CD4-positive, alpha-beta T cell treated with Interleukin-4 for 1 hour (primary cell): Measurements from ENCODE around the gene IMMP2L.
A peak's percentile ranks its signal among the peaks of the same experiment; 100 is the strongest.
"Not testable (repeated sequence)": the region's sequence is repeated elsewhere in the genome, so short reads cannot be mapped to it uniquely, and the experiment has no call there.

Source experiments
- DNase-seq, 2 donors: peaks; one replicate each; pipeline ENCODE4 v3.0.0-alpha.2; 2020 to 2022

IMMP2L gene

DNA sequence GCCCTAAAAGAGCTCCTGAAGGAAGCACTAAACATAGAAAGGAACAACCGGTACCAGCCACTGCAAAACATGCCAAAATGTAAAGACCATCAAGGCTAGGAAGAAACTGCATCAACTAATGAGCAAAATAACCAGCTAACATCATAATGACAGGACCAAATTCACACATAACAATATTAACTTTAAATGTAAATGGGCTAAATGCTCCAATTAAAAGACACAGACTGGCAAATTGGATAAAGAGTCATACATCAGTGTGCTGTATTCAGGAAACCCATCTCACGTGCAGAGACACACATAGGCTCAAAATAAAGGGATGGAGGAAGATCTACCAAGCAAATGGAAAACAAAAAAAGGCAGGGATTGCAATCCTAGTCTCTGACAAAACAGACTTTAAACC lies 60.5 kb downstream of the IMMP2L start:
- not testable (repeated sequence) for DNase-seq

DNA sequence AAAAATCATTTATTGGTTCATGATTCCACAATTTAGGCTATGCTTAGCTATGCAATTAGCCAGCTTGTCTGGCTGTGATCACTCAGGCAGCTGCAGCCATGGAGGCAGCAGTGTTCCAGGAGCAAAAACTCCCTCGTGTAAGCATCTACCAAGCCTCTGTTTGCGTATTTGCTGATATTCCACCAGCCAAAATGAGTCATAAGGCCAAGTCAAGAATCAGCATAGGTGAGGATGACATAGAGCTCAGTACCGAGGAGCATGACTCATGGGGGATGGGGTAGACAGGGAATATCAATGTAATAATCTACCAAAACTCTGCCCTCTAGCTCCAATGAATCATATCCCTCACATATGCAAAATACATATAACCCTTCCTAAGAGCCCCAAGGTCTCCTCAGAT lies 63.3 kb downstream of the IMMP2L start:
- DNase-seq, result no peak

DNA sequence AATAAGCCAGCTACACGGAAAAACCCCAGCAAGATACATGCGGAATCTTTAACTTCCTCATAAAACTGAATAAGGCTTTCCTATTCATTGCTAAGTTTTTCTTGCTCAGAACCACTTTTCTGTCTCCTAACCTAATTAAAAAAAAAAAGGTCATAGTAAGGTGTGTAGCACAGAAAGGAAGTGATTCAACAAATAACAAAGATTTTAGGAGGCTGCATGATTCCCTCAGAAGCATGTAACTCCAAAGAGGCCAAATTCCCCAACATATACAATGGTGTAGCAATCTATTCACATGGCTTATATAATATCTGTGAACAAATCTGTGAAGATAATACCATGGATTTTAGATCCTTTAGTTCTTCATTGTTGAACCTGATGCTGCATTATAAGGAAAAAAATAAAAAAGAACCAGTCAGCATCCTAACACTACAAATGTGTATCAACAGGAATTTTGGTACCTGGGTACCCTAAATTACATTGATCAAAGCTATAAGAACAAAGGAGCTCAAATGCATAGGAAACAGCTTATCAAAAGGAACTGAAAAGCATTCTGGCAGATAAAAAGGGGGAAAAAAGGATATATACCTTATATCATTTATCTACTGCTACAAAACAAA lies 63.8 kb downstream of the IMMP2L start:
- DNase-seq, result no peak

DNA sequence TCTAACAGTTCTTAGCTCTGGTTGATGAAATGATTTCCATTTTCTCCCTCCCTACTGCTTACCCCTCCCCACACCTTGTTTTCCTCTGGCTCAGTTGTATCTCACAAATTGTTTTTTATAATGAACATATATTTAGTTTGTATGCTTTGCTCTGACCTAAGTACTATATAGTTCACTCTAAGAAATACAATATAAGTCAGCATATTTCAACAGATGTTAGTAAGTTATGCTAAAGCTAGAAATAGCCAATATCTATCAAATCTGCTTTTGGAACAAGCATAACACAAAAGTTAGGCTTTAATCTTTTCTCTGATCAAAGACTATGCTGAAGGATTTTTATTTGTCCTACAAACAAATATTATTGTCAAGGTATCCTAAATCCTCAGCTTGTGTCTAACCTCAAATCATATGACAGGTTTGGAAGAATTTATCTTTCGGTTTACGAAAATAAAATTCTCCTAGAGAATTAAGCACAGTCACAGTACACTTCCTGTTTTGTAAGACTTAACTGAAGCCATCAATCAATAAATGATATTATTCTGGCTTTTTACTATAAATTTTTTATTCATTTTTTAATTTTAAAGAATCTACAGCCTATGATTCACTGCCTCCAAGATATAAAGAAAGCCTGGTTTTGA lies 67.0 kb downstream of the IMMP2L start:
- DNase-seq, result no peak

DNA sequence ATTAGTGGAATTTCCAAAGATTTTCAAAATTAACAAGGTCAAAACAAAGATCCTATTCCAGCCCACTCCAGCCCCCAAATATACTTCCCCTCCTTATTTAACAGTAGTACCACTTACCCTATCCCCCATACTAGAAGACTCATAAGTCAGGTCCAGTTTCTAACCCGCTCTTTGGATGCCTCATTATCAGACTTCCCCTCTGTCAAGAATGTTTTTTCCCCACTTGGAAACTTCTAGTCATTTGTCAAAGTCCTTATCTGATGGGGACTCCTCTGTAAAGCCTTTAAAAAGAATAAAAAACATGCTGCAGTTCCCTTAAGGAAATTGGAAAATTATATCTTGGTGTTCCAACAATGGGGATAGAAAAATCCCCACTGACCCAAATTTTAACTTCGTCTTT lies 70.1 kb downstream of the IMMP2L start:
- DNase-seq, result no peak

DNA sequence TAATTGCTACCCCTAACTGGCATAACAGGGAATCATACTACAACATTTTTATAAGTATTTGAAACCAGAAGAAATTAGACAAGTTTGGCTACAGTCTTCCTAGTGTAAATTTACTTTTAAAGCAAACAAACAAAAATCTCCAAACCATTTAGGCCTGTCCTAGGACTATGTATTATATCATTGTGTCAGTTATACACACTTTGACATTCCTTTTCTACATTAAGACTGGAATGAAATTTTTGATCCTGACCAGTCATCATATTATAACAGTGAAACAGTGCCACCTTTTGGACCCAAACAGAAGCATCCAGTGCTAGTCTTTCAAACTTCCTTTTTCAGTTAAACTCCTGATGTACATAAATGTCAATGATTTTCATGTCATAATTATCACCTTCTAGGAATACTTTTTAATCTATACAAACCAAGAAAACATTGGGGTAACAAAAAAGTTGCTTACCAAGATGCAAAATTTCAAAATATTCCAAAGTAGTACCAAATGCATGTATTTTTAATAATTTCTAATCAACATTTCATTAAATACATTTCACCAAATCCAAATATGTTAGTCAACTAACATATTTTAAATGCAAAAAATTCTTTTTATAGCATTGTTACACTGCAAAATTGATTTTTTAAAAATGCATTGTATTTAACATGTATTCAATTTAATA lies 75.7 kb downstream of the IMMP2L start:
- peak in 1 of 2 donors; percentile 37 for DNase-seq

DNA sequence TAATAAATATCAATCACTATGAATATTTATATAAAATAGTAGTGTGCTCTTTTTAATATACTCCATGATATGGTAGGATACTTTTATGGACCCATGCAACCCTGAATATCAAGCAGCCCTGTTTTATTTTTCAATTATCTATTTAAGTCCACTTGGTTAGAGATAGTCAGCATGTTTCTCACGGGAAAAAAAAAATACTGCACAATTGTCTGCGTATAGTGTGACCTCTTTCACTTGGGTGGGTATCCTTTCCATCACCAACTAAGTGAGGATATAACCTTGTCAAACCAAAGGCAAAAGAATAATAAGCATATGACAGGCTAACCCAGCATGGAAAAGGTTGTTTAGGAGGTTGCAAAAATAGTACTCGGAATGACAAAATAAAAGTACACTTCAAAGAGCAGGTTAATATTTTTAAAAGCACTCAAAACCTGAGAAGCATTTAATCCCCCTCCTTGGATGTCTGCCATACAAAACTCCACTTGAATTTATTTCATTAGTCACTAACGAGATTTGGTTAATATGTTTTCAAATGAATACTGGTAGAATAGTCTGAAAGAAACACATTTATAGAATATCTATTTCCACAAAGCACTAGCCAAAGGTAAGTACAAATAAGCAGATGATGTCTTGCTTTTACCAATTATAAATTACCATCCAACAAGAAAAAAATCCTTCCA lies 76.5 kb downstream of the IMMP2L start:
- DNase-seq, result no peak

DNA sequence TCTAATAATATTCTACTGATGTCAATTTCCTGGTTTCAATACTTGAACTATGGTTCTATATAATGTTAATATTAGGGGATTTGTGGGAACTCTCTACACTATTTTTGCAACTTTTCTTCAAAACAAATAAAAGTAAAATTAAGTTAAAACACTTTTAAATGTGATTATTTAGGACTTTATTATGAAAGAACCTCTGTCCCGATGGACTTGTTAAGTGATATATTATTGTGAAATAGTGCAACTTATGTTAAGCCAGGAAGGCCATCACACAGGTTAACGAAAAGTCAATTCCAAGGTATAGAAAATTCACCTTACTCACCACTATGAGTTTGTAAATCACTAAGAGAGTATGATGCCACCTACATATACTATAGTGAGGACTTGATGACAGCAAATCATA lies 79.2 kb downstream of the IMMP2L start:
- no peak for DNase-seq

DNA sequence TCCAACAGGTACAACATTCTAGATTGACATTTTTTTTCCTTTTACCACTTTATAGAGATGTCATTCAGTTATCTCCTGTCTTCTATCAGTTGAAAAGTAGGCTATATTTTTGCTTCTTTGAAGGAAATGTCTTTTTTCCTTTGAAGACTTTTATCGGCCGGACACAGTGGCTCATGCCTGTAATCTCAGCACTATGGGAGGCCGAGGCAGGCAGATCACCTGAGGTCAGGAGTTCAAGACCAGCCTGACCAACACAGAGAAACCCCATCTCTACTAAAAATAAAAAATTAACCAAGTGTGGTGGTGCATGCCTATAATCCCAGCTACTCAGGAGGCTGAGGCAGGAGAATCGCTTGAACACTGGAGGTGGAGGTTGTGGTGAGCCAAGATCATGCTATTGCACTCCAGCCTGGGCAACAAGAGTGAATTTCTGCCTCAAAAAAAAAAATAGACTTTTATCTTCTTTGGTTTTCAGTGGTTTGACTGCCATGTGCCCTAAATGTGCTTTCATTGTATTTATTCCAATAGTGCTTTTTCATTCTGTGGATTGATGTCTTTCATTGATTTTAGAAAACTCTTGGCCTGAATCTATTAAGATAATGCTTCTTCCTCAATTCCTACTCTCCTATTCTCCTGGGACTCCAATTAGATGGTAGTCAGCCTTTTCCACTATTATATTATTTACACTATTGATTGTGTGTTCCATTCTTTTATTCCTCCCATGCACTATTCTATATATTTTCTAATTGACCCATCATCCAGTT lies 84.6 kb downstream of the IMMP2L start:
- DNase-seq, result no peak

DNA sequence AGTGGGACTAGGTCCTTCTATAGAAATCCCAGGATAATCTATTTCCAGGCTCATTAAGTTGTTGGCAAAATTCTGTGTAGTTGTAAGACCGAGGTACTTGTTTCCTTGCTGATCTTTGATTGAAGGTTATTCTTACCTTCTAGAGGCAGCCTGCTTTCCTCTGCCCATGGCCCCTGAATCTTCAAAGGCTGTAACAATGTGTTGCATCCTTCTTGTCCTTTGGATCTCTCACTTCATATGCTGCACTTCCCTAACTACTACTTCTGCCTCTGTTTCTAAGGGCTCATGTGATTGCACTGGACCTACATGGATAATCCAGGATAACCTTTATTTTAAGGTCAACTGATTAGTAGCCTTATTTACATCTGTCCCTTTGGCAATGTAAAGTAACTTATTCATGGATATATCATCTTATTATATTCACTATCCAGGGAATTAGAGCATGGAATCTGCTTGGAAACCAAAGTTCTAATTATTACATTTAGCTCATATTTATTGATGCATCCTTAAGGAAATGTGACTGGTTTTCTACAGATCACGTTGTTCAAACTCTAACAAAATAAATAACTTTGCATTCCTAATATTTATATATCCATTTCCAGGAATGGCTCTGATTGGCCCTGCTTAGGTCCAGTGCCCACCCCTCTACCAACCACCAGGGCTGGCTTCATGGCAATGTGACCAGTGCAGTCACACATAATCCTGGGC lies 85.6 kb downstream of the IMMP2L start:
- DNase-seq, result no peak

DNA sequence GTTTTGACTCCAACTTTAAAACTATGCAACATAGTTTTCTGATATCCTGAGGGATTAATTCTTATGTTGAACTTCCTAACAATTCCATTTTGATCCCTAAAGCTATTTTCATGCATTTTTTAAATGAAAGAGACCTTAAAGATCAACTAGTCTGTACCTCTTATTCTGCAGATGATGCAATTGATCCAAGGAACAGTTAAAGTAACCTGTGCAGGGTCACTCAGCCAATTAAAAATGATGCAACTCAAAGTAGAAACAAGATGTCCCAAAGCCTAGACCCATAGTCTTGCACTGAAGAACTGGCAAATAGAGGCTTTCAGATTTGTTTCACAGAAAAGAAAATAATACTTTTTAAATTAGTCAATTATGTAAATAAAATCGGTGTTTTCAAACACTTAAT lies 86.3 kb downstream of the IMMP2L start:
- no peak for DNase-seq

DNA sequence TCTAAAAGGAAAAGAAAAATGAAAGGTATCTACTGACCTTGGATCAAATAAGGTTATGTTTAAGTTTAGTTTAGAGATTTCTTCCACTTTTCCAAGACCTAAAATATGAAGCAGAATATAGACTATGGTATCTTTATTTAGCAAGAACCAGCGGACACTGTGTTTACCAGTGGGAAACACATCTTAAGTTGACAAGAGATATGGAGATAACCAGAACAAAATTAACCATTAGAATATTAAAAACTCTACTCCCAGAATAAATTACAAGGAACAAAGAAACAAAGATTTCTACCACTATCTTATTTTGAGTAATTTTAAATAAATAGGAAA lies 86.9 kb downstream of the IMMP2L start:
- no peak for DNase-seq

DNA sequence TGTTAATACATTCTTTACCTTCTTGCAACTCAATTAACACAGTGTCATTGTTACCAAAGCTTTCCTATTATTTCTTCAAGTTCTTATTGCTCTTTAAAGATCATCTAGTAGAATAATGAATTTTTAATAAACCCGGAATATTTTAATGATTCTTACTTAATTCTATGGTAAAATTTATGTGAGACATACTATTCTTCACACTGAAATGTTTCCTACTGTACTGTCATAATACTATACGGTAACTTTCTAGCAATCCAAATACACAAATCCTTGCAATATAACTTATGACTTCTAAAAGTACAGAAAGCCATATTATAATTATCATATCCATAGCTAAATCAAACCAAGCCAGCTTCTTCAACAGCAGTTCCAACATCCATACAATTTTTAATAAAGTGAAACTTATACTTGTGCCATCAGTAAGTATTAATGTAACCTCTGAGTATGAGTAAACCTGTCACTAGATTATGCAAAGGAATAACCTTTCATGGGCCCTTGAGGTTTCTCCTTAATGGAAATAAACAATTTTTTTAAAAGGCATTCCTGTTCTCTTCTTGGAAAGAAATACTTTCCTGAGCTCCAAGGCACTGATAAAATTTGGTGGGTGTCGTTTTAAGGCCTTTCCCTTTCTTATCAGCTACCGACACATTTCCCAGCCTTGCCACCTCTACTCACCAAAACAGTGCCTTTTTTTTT lies 87.4 kb downstream of the IMMP2L start:
- DNase-seq, result no peak

DNA sequence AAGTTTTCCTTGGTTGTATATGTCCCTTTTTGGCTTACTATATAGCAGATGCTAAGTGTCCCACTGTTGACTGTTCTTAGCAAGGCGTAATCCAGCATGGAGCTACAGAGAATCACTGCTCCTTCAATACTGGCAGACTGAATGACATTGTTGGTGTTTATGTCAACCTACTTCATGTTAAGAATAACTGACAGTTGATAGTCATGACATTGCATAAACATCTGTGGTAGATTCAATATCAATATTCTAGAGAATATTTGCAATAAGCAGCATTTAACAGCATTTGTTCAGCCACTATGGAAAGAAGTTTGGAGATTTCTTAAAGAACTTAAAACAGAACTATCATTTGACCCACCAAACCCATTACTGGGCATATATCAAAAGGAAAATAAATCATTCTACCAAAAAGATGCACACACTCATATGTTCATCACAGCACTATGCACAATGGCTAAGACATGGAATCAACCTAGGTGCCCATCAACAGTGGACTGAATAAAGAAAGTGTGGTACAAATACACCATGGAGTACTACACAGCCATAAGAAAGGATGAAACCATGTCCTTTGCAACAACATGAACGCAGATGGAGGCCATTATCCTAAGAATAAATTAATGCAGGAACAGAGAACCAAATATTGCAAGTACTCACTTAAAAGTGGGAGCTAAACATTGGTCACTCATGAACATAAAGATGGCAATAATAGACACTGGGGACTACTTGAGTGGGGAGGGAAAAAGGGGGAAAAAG lies 88.7 kb downstream of the IMMP2L start:
- DNase-seq, result no peak

DNA sequence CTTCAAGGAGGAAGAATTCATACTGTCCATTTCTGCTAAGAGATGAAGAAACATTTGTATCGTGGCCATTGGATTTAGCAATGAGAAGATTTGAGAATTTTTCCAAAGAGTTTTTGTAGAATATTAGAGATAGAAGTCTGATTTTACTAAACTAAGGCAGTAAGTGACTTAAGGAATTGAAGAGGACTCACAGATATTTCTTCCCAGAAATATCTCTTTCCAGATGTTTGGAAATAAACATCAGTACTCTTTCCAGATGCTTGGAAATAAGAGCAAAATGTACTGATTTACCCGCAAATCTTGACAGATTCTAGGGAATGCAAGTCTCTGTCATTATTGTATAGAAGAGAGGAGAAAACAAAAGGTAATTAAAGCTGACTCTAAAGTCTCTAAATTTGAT lies 91.3 kb downstream of the IMMP2L start:
- no peak for DNase-seq

DNA sequence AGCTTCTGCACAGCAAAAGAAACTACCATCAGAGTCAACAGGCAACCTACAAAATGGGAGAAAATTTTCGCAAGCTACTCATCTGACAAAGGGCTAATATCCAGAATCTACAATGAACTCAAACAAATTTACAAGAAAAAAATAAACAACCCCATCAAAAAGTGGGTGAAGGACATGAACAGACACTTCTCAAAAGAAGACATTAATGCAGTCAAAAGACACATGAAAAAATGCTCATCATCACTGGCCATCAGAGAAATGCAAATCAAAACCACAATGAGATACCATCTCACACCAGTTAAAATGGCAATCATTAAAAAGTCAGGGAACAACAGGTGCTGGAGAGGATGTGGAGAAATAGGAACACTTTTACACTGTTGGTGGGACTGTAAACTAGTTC lies 92.4 kb downstream of the IMMP2L start:
- not testable (repeated sequence) for DNase-seq

DNA sequence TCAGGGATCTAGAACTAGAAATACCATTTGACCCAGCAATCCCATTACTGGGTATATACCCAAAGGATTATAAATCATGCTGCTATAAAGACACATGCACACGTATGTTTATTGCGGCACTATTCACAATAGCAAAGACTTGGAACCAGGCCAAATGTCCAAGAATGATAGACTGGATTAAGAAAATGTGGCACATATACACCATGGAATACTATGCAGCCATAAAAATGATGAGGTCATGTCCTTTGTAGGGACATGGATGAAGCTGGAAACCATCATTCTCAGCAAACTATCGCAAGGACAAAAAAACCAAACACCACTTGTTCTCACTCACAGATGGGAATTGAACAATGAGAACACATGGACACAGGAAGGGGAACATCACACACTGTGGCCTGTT lies 96.5 kb downstream of the IMMP2L start:
- DNase-seq, result not testable (repeated sequence)

DNA sequence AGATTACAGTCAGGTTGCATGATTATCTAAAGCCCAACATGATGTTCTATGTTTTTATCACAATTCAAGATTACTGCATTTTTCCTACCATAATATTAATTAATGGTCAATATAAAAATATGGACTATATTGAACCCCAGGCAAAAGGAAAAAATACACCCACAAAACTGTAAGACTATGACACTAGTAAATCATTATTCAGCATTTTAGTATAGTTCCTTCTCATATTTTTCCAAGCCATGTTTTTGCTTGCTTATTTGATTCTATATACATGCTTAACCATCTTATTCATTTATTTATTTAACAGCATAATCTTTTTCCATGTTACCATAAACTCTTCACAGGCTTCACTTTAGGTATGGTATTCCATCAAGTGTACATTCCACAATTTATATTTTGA lies 101.6 kb downstream of the IMMP2L start:
- no peak for DNase-seq

DNA sequence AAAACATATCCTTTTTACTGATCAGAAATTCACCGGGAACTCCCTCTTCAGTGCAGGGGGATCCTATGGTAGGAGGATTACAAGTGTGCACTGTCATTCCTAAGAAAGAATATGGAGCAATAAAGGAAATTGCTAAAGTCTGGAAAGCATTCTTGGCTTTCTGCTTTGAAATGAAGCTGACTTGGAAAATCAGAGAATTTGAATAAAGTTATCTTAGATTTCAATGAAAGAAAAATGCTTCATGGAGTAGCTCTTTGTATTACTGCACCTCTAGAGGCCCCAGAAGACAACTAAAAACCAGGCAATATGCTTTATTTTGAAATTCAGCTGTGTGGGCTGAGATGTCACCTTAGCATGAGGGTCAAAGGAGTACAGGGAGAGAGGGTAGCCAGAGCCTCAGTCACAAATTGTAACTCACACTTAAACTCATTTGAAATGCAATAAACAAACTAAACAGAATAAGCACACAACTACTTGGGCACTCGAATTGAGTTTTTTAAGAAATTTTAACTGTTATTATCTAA lies 102.5 kb downstream of the IMMP2L start:
- DNase-seq, result no peak

DNA sequence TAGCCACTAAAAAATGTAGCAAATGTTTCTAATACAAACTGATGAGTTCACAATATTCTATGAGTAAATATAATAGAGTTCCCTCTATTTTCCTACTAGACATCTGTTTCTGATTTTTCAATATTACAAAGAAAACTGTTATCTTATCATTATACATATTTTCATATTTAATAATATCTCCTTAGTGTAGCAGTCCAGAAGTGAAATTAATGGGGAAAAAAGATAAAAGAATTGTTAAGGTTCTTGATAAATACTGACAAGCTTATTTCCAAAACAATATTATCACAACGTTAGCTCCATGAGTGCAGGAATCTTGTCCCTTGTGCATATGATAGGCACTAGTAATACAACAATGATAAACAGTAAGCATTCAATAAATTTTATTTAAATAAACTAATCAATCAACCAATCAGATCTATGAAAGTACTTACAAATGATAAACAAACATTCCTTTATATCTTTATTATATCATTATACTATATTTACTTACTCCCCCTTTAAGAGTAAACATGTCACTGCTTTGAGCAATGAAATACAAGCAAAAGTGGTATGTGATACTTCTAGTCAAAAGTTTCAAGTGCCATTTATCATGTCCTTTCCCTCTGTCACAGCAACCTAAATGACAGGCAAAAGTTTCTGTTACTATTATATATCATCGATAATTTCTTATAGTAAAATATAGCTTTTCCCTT lies 103.1 kb downstream of the IMMP2L start:
- DNase-seq, result no peak
